Pancreas (tissue), 10 donors: Measurements from ENCODE around the gene TCFL5. TPM values are rescaled to one million over a fixed set of nuclear protein-coding genes. Genes with fewer than 3 reads are reported as not detected.

Experiments used
- ATAC-seq, 4 donors: fragments of 200-7000 bp; cut with Tn5 transposase; one replicate each; pipeline versions ENCODE4 v1.8.0 to v1.9.1; 2020; ENCODE audit warnings: mild to moderate bottlenecking in 4 of 4, moderate library complexity in 4 of 4
- DNase-seq, 6 donors: peaks; one replicate each; pipeline ENCODE4 v3.0.0-alpha.2; 2020
- FAIRE-seq: peaks from 2 replicates; lab custom pipeline; 2012; peaks lifted over from hg19 to GRCh38; lab: Jason Lieb, UNC
- H3K27ac ChIP-seq, 4 donors: fragments of 200-600 bp; sonication (generic); 1 replicate in 3 of 4; 2 replicates in 1 of 4; pipeline versions ENCODE4 v1.5.0 to v1.8.0; 2020
- H3K27me3 ChIP-seq, 4 donors: fragments of 200-600 bp; one replicate each; pipeline ENCODE4 v1.8.0; 2021
- H3K36me3 ChIP-seq, 3 donors: fragments of 200-600 bp; sonication (generic) in 1 of 3; one replicate each; pipeline versions ENCODE4 v1.5.0 to v1.8.0; 2020 to 2021
- H3K4me1 ChIP-seq, 3 donors: fragments of 200-600 bp; one replicate each; pipeline ENCODE4 v1.8.0; 2021
- H3K4me3 ChIP-seq, 4 donors: fragments of 200-600 bp; sonication (generic) in 2 of 4; one replicate each; pipeline versions ENCODE4 v1.5.0 to v1.8.0; 2020 to 2021
- H3K9me3 ChIP-seq, 4 donors: fragments of 200-600 bp; one replicate each; pipeline ENCODE4 v1.8.0; 2021
- CTCF ChIP-seq, 4 donors: fragments of 200-600 bp; sonication (generic) in 3 of 4; IDR thresholded peaks; one replicate each; pipeline versions ENCODE4 v1.5.0 to v1.8.0; 2021; ENCODE audit warnings: antibody characterized with exemption in 4 of 4
- WGBS, 2 donors: extraction: QIAGEN DNeasy Blood & Tissue Kit; methylation state at CpG; one replicate each; pipeline ENCODE4 v1.1.7; 2013; 5-methylcytosine and 5-hydroxymethylcytosine counted together
- intact Hi-C, 3 donors: fragments of 100-400 bp; cut with DNase I; formaldehyde crosslinking; loops; one replicate each; pipeline versions ENCODE4 v1.11.1 to v1.14.2; 2022
- polyA plus RNA-seq, 2 donors: library from polyadenylated mRNA; stranded (reverse); fragments of 200-250 nt; gene quantifications; one replicate each; pipeline ENCODE4 v1.2.3, GENCODE V29; 2013
- total RNA-seq, 6 donors: library from RNA; stranded (reverse); fragmentation: NEBNext Ultra II Directional in 4 of 6; extraction: Animal tissue kit (Norgen Biotek cat#: 25700) in 4 of 6; gene quantifications; one replicate each; pipeline versions ENCODE4 v1.2.1 to v1.2.4, GENCODE V29; 2021 to 2023
- donor health status: healthy with polysubstance abuse.
- donor health status: DM: no; HTN: no; CAD: no; lungs with moderate emphysema.
- donor health status: DM: no; HTN: no; CAD: no.
- donor health status: control.
- donor health status: control.
- donor health status: Bipolar disorder and iron deficiency.
- donor health status: DM: yes; HTN: yes; CAD: no.
- donor health status: DM: no; HTN: no; CAD: no.
- donor health status: DM: no; HTN: no; CAD: no.
- donor health status: DM: yes; HTN: yes; CAD: no.

TCFL5 gene
- total and polyA plus RNA-seq, 8 donors = 2.5 to 4.9 (median 4.0) TPM

- Histone ChIP-seq H3K4me3 (no peak overlapping the region), H3K27me3 (no peaks in the 10 kb centered on the region), H3K9me3 (no peaks in the 10 kb centered on the region), H3K36me3 (peaks cover 0 to 15% (median 4%) of the 10 kb centered on the region in 3 donors), H3K27ac (no peak overlapping the region), H3K4me1 (peaks cover 0 to 9% (median 5%) of the 10 kb centered on the region in 3 donors)
- DNase-seq (peak in 1 of 6 donors; percentile 33), FAIRE-seq (no peak), ATAC-seq (no peak)
- intact Hi-C loops = no loop called here
- WGBS, 2 donors = 83 to 87% methylated on average over 25 to 26 of the region's 26 CpGs
- TF ChIP-seq CTCF (IDR thresholded peaks at IDR 0.05) = no peak
Measured at GRCh38 chr20:62797671-62798532, 63.7 kb downstream of the TCFL5 start.

GRCh38 chr20:62796699-62797491 is 64.7 kb downstream of the TCFL5 start:
- H3K9me3 ChIP-seq = no peaks in the 10 kb centered on the region
- H3K27ac ChIP-seq = peak overlapping the region in 3 of 4 donors; percentile 60 to 89 (median 75)
- DNase-seq (peak in 4 of 6 donors; percentile 39 to 81 (median 52)), FAIRE-seq (no peak), ATAC-seq (no peak)
- H3K36me3 ChIP-seq = peaks cover 0 to 15% (median 4%) of the 10 kb centered on the region in 3 donors
- H3K4me1 ChIP-seq = peaks cover 0 to 9% (median 5%) of the 10 kb centered on the region in 3 donors
- no peak for TF ChIP-seq CTCF (IDR thresholded peaks at IDR 0.05)
- intact Hi-C loops = no loop called here
- no peaks in the 10 kb centered on the region for H3K27me3 ChIP-seq
- H3K4me3 ChIP-seq = peak overlapping the region; percentile 48 to 67 (median 65)
- 11 to 31% methylated on average over 18 to 51 of the region's 53 CpGs for WGBS, 2 donors

- H3K36me3 ChIP-seq = peaks cover 0 to 12% (median 4%) of the 10 kb centered on the region in 3 donors
- H3K4me1 ChIP-seq = peaks cover 0 to 9% (median 5%) of the 10 kb centered on the region in 3 donors
- intact Hi-C loops = no loop called here
- no peak for TF ChIP-seq CTCF (IDR thresholded peaks at IDR 0.05)
- ATAC-seq = peak; percentile 1 to 14 (median 4)
- H3K27me3 ChIP-seq = no peaks in the 10 kb centered on the region
- H3K4me3 ChIP-seq = peak overlapping the region; percentile 31 to 67 (median 58)
- FAIRE-seq = no peak
- 1% methylated on average over 66 to 68 of the region's 68 CpGs for WGBS, 2 donors
- DNase-seq = peak in 4 of 6 donors; percentile 42 to 77 (median 56)
- H3K9me3 ChIP-seq = no peaks in the 10 kb centered on the region
- peak overlapping the region; percentile 61 to 89 (median 80) for H3K27ac ChIP-seq
Measured at GRCh38 chr20:62795023-62795761, 66.4 kb downstream of the TCFL5 start.

- peaks cover 0 to 3% (median 1%) of the 10 kb centered on the region in 3 donors for H3K36me3 ChIP-seq
- peaks cover 0 to 9% (median 5%) of the 10 kb centered on the region in 3 donors for H3K4me1 ChIP-seq
- intact Hi-C loops = no loop called here
- ATAC-seq (peak; percentile 85 to 92 (median 87)), FAIRE-seq (no peak), DNase-seq (peak; percentile 95 to 99 (median 98))
- TF ChIP-seq CTCF (IDR thresholded peaks at IDR 0.05) = no peak
- 1% methylated on average over 59 to 69 of the region's 69 CpGs for WGBS, 2 donors
- H3K27ac ChIP-seq = peak overlapping the region; percentile 77 to 92 (median 90)
- H3K4me3 ChIP-seq = peak overlapping the region in 3 of 4 donors; percentile 31 to 67 (median 67)
- no peaks in the 10 kb centered on the region for H3K27me3 ChIP-seq
- no peaks in the 10 kb centered on the region for H3K9me3 ChIP-seq
Measured at GRCh38 chr20:62794007-62794724, 67.5 kb downstream of the TCFL5 start.
